K562 (cell line): ENCODE measurements around the gene SFMBT2. TPM values are rescaled to one million over a fixed set of nuclear protein-coding genes. Genes with fewer than 3 reads are reported as not detected.

Experiments
- ATAC-seq: fragments of 200-7000 bp; cut with Tn5 transposase; 3 replicates; pipeline ENCODE4 v1.9.1; 2020; ENCODE audit warnings: moderate library complexity
- BruUV-seq: library from RNA; stranded (reverse); fragments of 400-500 nt; replicated peaks from 2 replicates; lab custom pipeline; 2021; lab: Mats Ljungman, UMichigan
- CTCF ChIA-PET: fragments of 300-600 bp; formaldehyde crosslinking; extraction: SDS; loops from one replicate; lab custom pipeline; 2021; ENCODE audit warnings: low intra/inter-chr PET ratio; lab: Yijun Ruan, JAX
- POLR2A ChIA-PET: fragments of 300-600, 350-650 bp; sonication (Branson Sonifier 250); formaldehyde crosslinking; extraction: SDS; loops from one replicate; lab custom pipeline; 2021; ENCODE audit warnings: antibody characterized with exemption, inconsistent platforms; lab: Yijun Ruan, JAX
- DNase-seq, 4 experiments: peaks; one replicate each; pipeline versions ENCODE4 v3.0.0 to v3.0.0-alpha.2; 2011 to 2018; ENCODE audit warnings: low spot score in 3 of 4, mixed read lengths in 3 of 4; ENCODE audit errors: extremely low read depth in 1 of 4
- FAIRE-seq: peaks from 2 replicates; lab custom pipeline; 2011; peaks lifted over from hg19 to GRCh38; lab: Jason Lieb, UNC
- H2AFZ ChIP-seq: 2 replicates; pipeline ENCODE4 v1.6.0; 2011; ENCODE audit warnings: low read depth, low read length, control low read depth, inconsistent platforms
- H3K27ac ChIP-seq: fragments of 200-600 bp; 3 replicates; pipeline ENCODE4 v1.8.0; 2011; ENCODE audit warnings: low read depth, mild to moderate bottlenecking, control low read depth, inconsistent platforms, low read length, moderate library complexity, mixed read lengths; ENCODE audit errors: extremely low read depth
- H3K27me3 ChIP-seq, 2 experiments: fragments of 300-600 bp in 1 of 2; 2 replicates in 1 of 2; 3 replicates in 1 of 2; pipeline versions ENCODE4 v1.6.0 to v1.8.0; 2011; ENCODE audit warnings: inconsistent platforms in 2 of 2, low read length in 2 of 2, mild to moderate bottlenecking in 1 of 2, mixed read lengths in 1 of 2, moderate library complexity in 1 of 2; ENCODE audit not compliant: control insufficient read depth in 2 of 2, insufficient read depth in 2 of 2
- H3K36me3 ChIP-seq: fragments of 300-600 bp; 3 replicates; pipeline ENCODE4 v1.8.0; 2011; ENCODE audit warnings: mild to moderate bottlenecking, low read length, inconsistent platforms; ENCODE audit not compliant: control insufficient read depth, insufficient read depth
- H3K4me1 ChIP-seq, 2 experiments: fragments of 200-600 bp in 1 of 2; replicated peaks in 1 of 2; 2 replicates in 1 of 2; 3 replicates in 1 of 2; pipeline versions ENCODE4 v1.5.1 to v1.8.0; 2011; ENCODE audit warnings: inconsistent platforms in 2 of 2, low read length in 2 of 2, mild to moderate bottlenecking in 1 of 2, mixed read lengths in 1 of 2, moderate library complexity in 1 of 2; ENCODE audit not compliant: control insufficient read depth in 2 of 2, insufficient read depth in 2 of 2
- H3K4me2 ChIP-seq: 2 replicates; pipeline ENCODE4 v1.6.1; 2011; ENCODE audit warnings: low read length, control low read depth, inconsistent platforms, mixed read lengths; ENCODE audit not compliant: insufficient read depth
- H3K4me3 ChIP-seq: fragments of 200-600 bp; sonication (generic), shearing (Covaris generic); 2 replicates; pipeline ENCODE4 v1.5.1; 2016; ENCODE audit warnings: control low read depth, inconsistent platforms
- H3K79me2 ChIP-seq: fragments of 200-600 bp; 3 replicates; pipeline ENCODE4 v1.8.0; 2011; ENCODE audit warnings: low read length, inconsistent platforms; ENCODE audit not compliant: control insufficient read depth, insufficient read depth
- H3K9ac ChIP-seq, 2 experiments: 2 replicates each; pipeline versions ENCODE4 v1.6.0 to v1.6.1; 2011; ENCODE audit warnings: low read depth in 2 of 2, low read length in 2 of 2, control low read depth in 1 of 2, inconsistent platforms in 1 of 2, mild to moderate bottlenecking in 1 of 2, mixed read lengths in 1 of 2; ENCODE audit not compliant: insufficient read depth in 1 of 2
- H3K9me1 ChIP-seq: one replicate; pipeline ENCODE4 v1.6.0; 2011; ENCODE audit warnings: inconsistent platforms, mild to moderate bottlenecking, low read length, moderate library complexity; ENCODE audit not compliant: control insufficient read depth, insufficient read depth
- H3K9me3 ChIP-seq: replicated peaks from 2 replicates; pipeline ENCODE4 v1.5.1; 2011; ENCODE audit warnings: low read depth, low read length, inconsistent platforms; ENCODE audit not compliant: control insufficient read depth, insufficient read depth
- H4K20me1 ChIP-seq: replicated peaks from 2 replicates; pipeline ENCODE4 v1.6.1; 2011; ENCODE audit warnings: low read length, inconsistent platforms, mixed read lengths; ENCODE audit not compliant: control insufficient read depth, insufficient read depth
- E2F3 ChIP-seq: fragments of 250-450 bp; sonication (Bioruptor Pico); IDR thresholded peaks from 2 replicates; pipeline ENCODE4 v1.4.0; 2020; ENCODE audit warnings: mild to moderate bottlenecking
- GATAD2A ChIP-seq: fragments of 450-650 bp; IDR thresholded peaks from 2 replicates; pipeline ENCODE4 v1.6.1; 2017
- MYNN ChIP-seq, 2 experiments: sonication (generic); formaldehyde crosslinking in 1 of 2; IDR thresholded peaks; 2 replicates each; pipeline versions ENCODE4 v1.5.0 to v1.6.1; 2016 to 2020; ENCODE audit warnings: antibody characterized with exemption in 1 of 2, missing genetic modification reagents in 1 of 2
- NCOA4 ChIP-seq: fragments of 450-650 bp; IDR thresholded peaks from 2 replicates; pipeline ENCODE4 v1.6.1; 2018; ENCODE audit warnings: mild to moderate bottlenecking; ENCODE audit not compliant: partially characterized antibody
- PHF21A ChIP-seq: fragments of 450-650 bp; IDR thresholded peaks from 2 replicates; pipeline ENCODE4 v1.6.1; 2017; ENCODE audit warnings: low read depth, borderline replicate concordance
- TBL1XR1 ChIP-seq, 2 experiments: IDR thresholded peaks; 2 replicates each; pipeline ENCODE4 v1.6.1; 2012; ENCODE audit warnings: improper control_type of control experiment in 2 of 2, low read length in 2 of 2, mild to moderate bottlenecking in 1 of 2
- TEAD2 ChIP-seq: fragments of 450-650 bp; IDR thresholded peaks from 2 replicates; pipeline ENCODE4 v1.6.1; 2016; ENCODE audit warnings: missing genetic modification characterization, control low read depth, missing compliant biosample characterization
- WGBS: fragments of 100-300 bp; shearing (Covaris generic); methylation state at CpG from one replicate; pipeline ENCODE4 v1.1.6; 2016; ENCODE audit warnings: low coverage, mixed read lengths; ENCODE audit not compliant: insufficient coverage; ENCODE audit errors: missing lambda C conversion rate; 5-methylcytosine and 5-hydroxymethylcytosine counted together
- in situ Hi-C: fragments of 300-500 bp; cut with MboI; formaldehyde crosslinking; loops from 4 replicates; pipeline ENCODE4 v1.15.0; 2018; ENCODE audit warnings: inconsistent platforms, mixed read lengths
- intact Hi-C: fragments of 100-400 bp; cut with micrococcal nuclease; formaldehyde crosslinking; loops from 2 replicates; pipeline ENCODE4 v1.14.2; 2022
- polyA plus RNA-seq, 8 experiments: library from polyadenylated mRNA; depleted of rRNA in 4 of 8; stranded (reverse) in 5 of 8; unstranded in 3 of 8; fragments of >200 nt; fragmentation: Nextera tagmentation in 2 of 8; fragmentation: Illumina TruSeq in 1 of 8; extraction: Ambion mirVana in 2 of 8; extraction: Trizol in 1 of 8; gene quantifications; 2 replicates each; pipeline versions ENCODE4 v1.2.1 to v1.2.3, GENCODE V29; 2011 to 2014; ENCODE audit warnings: inconsistent platforms in 1 of 8, missing spikeins in 1 of 8
- total RNA-seq, 7 experiments: library from RNA; depleted of rRNA in 6 of 7; stranded (reverse); fragments of >200 nt in 6 of 7; fragmentation: Illumina TruSeq in 2 of 7; extraction: Trizol in 2 of 7; gene quantifications; 2 replicates each; pipeline versions ENCODE4 v1.2.1 to v1.2.3, GENCODE V29; 2011 to 2021; ENCODE audit warnings: low replicate concordance in 1 of 7
- TF ChIP-seq, protein P1 (sequence below): fragments of 450-650 bp; IDR thresholded peaks from 2 replicates; pipeline ENCODE4 v1.7.1; 2018; ENCODE audit warnings: mild to moderate bottlenecking, low read depth; ENCODE audit not compliant: partially characterized antibody

Gene SFMBT2
- total and polyA plus RNA-seq, 9 of the 15 experiments (the other 6 are each of a cell fraction or from before 2014, with no cell fraction given): 1.2 to 13.6 (median 7.6) TPM

DNA sequence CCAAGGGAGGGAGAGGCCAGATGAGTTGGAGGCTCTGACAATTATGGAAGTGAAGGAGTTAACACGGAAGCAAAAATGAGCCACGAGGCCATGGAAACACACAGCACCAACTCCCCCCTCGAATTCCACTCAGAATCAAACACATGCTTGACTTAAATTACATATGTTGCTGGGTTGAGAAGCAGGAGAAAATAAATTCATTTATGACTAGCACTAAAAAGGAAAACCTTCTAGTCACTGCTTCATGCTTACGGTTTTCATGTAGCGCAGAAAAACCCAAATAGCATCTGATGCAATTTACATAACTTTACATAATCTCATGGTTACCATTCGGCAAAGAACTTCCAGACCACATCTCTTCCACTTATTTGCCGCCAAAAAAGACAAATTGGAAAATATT lies 51.5 kb downstream of the SFMBT2 start:
- Histone ChIP-seq H3K27ac (no peak overlapping the region), H3K9ac (no peak overlapping the region), H4K20me1 (no peaks in the 10 kb centered on the region), H3K9me3 (no peaks in the 10 kb centered on the region), H3K4me1 (no peaks in the 10 kb centered on the region), H2AFZ (no peak overlapping the region), H3K79me2 (peaks cover 37% of the 10 kb centered on the region), H3K9me1 (no peaks in the 10 kb centered on the region), H3K27me3 (no peaks in the 10 kb centered on the region), H3K4me3 (no peak overlapping the region), H3K36me3 (peaks cover 37% of the 10 kb centered on the region), H3K4me2 (no peak overlapping the region)
- BruUV-seq: no TSS peak
- no peak for ATAC-seq
- WGBS: 71% methylated on average over 7 of the region's 7 CpGs
- CTCF ChIA-PET: no interaction called here
- FAIRE-seq: no peak
- DNase-seq: no peak
- intact Hi-C loops: no loop called here
- in situ Hi-C loops: no loop called here
- POLR2A ChIA-PET: no interaction called here
- TF ChIP-seq, protein P1, sequence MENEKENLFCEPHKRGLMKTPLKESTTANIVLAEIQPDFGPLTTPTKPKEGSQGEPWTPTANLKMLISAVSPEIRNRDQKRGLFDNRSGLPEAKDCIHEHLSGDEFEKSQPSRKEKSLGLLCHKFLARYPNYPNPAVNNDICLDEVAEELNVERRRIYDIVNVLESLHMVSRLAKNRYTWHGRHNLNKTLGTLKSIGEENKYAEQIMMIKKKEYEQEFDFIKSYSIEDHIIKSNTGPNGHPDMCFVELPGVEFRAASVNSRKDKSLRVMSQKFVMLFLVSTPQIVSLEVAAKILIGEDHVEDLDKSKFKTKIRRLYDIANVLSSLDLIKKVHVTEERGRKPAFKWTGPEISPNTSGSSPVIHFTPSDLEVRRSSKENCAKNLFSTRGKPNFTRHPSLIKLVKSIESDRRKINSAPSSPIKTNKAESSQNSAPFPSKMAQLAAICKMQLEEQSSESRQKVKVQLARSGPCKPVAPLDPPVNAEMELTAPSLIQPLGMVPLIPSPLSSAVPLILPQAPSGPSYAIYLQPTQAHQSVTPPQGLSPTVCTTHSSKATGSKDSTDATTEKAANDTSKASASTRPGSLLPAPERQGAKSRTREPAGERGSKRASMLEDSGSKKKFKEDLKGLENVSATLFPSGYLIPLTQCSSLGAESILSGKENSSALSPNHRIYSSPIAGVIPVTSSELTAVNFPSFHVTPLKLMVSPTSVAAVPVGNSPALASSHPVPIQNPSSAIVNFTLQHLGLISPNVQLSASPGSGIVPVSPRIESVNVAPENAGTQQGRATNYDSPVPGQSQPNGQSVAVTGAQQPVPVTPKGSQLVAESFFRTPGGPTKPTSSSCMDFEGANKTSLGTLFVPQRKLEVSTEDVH: no peak
- TF ChIP-seq MYNN (IDR thresholded peaks at IDR 0.05) (no peak), MYNN (CRISPR knock-in tag; IDR thresholded peaks at IDR 0.05) (no peak), TEAD2 (tag) (no peak), GATAD2A (no peak), PHF21A (no peak), TBL1XR1 (IDR thresholded peaks at IDR 0.05; ENCODE audit: low read length in 2 of 2) (no peak), E2F3 (CRISPR knock-in tag) (no peak), NCOA4 (no peak)
